Measurements from ENCODE around the gene CYP2J2. TPM values are rescaled to one million over a fixed set of nuclear protein-coding genes. Genes with fewer than 3 reads are reported as not detected.

CYP2J2 gene
- total RNA-seq, 1 donor from 2014 or later, result 0.07 TPM

- DNase-seq (ENCODE audit: low spot score), result no peak
- no peaks in the 10 kb centered on the region for H4K20me1 ChIP-seq (ENCODE audit: low read depth)
Measured at GRCh38 chr1:59877108-59877682, 49.4 kb downstream of the CYP2J2 start.

DNA sequence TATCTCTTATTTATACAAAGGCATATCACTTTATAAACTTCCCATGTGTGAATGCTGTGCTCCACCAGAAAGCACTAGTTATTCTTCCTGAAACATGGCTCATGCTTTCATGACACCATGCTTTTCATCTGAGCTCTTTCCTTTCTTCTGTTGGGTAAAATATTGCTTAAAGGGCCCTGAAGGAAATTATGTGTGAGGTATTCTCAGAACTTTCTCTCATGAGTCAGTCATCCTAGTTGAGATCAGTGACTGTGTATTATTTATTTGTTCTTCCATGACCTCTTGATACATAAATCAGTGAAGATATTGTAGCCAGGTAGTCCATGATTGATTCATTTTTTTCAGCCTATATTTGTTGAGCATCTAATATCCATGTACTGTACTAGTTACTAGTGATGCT lies 54.8 kb downstream of the CYP2J2 start:
- Histone ChIP-seq H3K9me3 (ENCODE audit: low read depth) (no peaks in the 10 kb centered on the region), H3K4me3 (no peak overlapping the region), H3K4me1 (no peaks in the 10 kb centered on the region), H3K36me3 (peaks cover 6% of the 10 kb centered on the region), H3K79me2 (ENCODE audit: low read depth) (no peaks in the 10 kb centered on the region), H4K20me1 (ENCODE audit: low read depth) (no peaks in the 10 kb centered on the region), H3F3A (ENCODE audit: low read depth) (no peaks in the 10 kb centered on the region), H3K27me3 (no peaks in the 10 kb centered on the region), H3K27ac (no peak overlapping the region), H2AFZ (replicated peaks) (no peak overlapping the region), H3K4me2 (no peak overlapping the region), H3K9ac (no peak overlapping the region)
- TF ChIP-seq EZH2phosphoT487 (IDR thresholded peaks at IDR 0.05) (no peak), EZH2 (IDR thresholded peaks at IDR 0.05) (no peak)
- TF ChIP-seq, protein P1, sequence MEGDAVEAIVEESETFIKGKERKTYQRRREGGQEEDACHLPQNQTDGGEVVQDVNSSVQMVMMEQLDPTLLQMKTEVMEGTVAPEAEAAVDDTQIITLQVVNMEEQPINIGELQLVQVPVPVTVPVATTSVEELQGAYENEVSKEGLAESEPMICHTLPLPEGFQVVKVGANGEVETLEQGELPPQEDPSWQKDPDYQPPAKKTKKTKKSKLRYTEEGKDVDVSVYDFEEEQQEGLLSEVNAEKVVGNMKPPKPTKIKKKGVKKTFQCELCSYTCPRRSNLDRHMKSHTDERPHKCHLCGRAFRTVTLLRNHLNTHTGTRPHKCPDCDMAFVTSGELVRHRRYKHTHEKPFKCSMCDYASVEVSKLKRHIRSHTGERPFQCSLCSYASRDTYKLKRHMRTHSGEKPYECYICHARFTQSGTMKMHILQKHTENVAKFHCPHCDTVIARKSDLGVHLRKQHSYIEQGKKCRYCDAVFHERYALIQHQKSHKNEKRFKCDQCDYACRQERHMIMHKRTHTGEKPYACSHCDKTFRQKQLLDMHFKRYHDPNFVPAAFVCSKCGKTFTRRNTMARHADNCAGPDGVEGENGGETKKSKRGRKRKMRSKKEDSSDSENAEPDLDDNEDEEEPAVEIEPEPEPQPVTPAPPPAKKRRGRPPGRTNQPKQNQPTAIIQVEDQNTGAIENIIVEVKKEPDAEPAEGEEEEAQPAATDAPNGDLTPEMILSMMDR (IDR thresholded peaks at IDR 0.05), result no peak
- Mint-ChIP-seq H3K36me3 (peaks cover 2% of the 10 kb centered on the region), H3K27ac (no peak overlapping the region), H3K9me3 (no peaks in the 10 kb centered on the region), H3K27me3 (ENCODE audit: insufficient read depth, low read depth) (no peaks in the 10 kb centered on the region), H3K4me3 (no peak overlapping the region), H3K4me1 (no peaks in the 10 kb centered on the region)
- DNase-seq (ENCODE audit: low spot score), result no peak

More at GRCh38 chr1:59877108-59877682, 49.4 kb downstream of the CYP2J2 start:
- H3K4me1 ChIP-seq, result no peaks in the 10 kb centered on the region
- peaks cover 12% of the 10 kb centered on the region for H3K4me1 Mint-ChIP-seq
- TF ChIP-seq EZH2 (IDR thresholded peaks at IDR 0.05) (no peak), EZH2phosphoT487 (IDR thresholded peaks at IDR 0.05) (no peak)
- TF ChIP-seq, protein P1 (IDR thresholded peaks at IDR 0.05), result no peak
- H3K4me3 ChIP-seq, result no peak overlapping the region
- no peak overlapping the region for H3K27ac Mint-ChIP-seq
- peaks cover 6% of the 10 kb centered on the region for H3K36me3 ChIP-seq
- no peaks in the 10 kb centered on the region for H3K79me2 ChIP-seq (ENCODE audit: low read depth)
- no peaks in the 10 kb centered on the region for H3K27me3 ChIP-seq
- no peaks in the 10 kb centered on the region for H3F3A ChIP-seq (ENCODE audit: low read depth)
- H3K9me3 Mint-ChIP-seq, result peaks cover 4% of the 10 kb centered on the region
- no peaks in the 10 kb centered on the region for H3K9me3 ChIP-seq (ENCODE audit: low read depth)
- H3K9ac ChIP-seq, result no peak overlapping the region
- no peak overlapping the region for H2AFZ ChIP-seq (replicated peaks)
- peaks cover 5% of the 10 kb centered on the region for H3K36me3 Mint-ChIP-seq
- H3K27me3 Mint-ChIP-seq (ENCODE audit: insufficient read depth, low read depth), result peaks cover 2% of the 10 kb centered on the region
- H3K4me3 Mint-ChIP-seq, result no peak overlapping the region
- H3K4me2 ChIP-seq, result no peak overlapping the region
- H3K27ac ChIP-seq, result no peak overlapping the region

DNA sequence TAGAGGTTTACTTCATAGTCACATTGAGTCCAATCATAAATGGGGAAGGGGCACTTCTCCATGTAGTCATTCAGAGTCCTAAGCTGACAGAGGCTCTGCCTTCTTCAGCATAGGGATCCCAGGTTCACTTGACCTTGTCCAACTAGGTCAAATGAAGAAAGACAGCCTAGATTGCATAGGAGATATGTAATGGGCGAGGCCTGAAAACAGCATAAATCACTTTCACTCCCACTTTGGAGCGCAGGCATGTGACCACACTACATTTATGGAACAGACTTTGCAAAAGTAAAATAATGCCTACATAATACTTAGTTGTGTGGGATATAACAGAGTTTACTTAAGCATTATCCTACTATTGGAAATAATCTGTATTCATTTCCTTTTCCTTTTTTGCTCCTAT lies 60.1 kb downstream of the CYP2J2 start:
- Histone ChIP-seq H3K27me3 (no peaks in the 10 kb centered on the region), H3K27ac (no peak overlapping the region)
- no peak for DNase-seq (ENCODE audit: low spot score)

More for the DNA sequence above, 60.1 kb downstream of the CYP2J2 start:
- Mint-ChIP-seq H3K9me3 (no peaks in the 10 kb centered on the region), H3K36me3 (peaks cover 2% of the 10 kb centered on the region), H3K4me1 (no peaks in the 10 kb centered on the region), H3K4me3 (no peak overlapping the region), H3K27ac (no peak overlapping the region), H3K27me3 (ENCODE audit: insufficient read depth, low read depth) (no peaks in the 10 kb centered on the region)
- H3K4me3 ChIP-seq, result no peak overlapping the region
- H4K20me1 ChIP-seq (ENCODE audit: low read depth), result no peaks in the 10 kb centered on the region
- peaks cover 2% of the 10 kb centered on the region for H3K36me3 ChIP-seq
- H3K9me3 ChIP-seq (ENCODE audit: low read depth), result no peaks in the 10 kb centered on the region
- TF ChIP-seq EZH2 (IDR thresholded peaks at IDR 0.05) (no peak), EZH2phosphoT487 (IDR thresholded peaks at IDR 0.05) (no peak)
- TF ChIP-seq, protein P1 (IDR thresholded peaks at IDR 0.05), result no peak
- H2AFZ ChIP-seq (replicated peaks), result no peak overlapping the region
- H3K4me1 ChIP-seq, result no peaks in the 10 kb centered on the region
- H3K79me2 ChIP-seq (ENCODE audit: low read depth), result no peaks in the 10 kb centered on the region
- no peak overlapping the region for H3K4me2 ChIP-seq
- no peak overlapping the region for H3K9ac ChIP-seq
- H3F3A ChIP-seq (ENCODE audit: low read depth), result no peaks in the 10 kb centered on the region
